RKO (cell line): Measurements from ENCODE around the gene MAP3K20.
"Not testable (repeated sequence)": the region's sequence is repeated elsewhere in the genome, so short reads cannot be mapped to it uniquely, and the experiment has no call there.

ENCODE experiments used
- DNase-seq: peaks from one replicate; pipeline ENCODE4 v3.0.0-alpha.2; 2016; ENCODE audit warnings: low spot score

The MAP3K20 gene

DNA sequence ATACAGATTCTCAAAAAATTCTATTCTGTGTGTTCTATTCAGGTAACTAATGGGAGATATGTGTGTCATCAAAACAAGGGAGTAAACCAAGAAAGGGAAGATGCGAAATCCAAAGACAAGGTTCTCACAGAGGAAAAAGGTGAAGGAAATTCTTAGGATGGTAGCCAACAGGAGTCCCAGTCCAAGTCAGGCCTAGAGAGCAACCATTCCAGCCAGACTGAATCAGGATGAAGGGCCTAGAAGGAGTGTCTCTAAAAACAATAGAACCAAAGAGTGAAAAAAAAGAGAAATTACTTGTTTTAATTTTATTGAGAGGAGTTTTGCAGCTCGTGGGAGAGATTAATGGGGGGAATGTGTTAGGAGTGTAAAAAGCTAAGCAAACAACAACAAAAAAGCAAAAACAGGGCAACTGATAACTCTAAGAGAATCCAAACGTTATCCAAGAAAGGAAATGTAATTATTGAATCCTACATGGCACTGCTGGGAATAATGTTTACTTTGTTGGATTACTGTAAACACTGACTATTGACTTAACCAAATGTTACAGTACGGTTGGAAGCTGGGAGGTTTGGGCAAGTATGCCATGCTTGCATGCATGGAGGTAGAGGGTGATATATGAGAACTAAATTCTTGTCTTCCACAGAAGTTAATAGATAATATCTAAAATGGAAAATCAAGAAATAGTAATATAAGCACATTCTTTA, 12.3 kb downstream of the MAP3K20 start:
- no peak for DNase-seq

DNA sequence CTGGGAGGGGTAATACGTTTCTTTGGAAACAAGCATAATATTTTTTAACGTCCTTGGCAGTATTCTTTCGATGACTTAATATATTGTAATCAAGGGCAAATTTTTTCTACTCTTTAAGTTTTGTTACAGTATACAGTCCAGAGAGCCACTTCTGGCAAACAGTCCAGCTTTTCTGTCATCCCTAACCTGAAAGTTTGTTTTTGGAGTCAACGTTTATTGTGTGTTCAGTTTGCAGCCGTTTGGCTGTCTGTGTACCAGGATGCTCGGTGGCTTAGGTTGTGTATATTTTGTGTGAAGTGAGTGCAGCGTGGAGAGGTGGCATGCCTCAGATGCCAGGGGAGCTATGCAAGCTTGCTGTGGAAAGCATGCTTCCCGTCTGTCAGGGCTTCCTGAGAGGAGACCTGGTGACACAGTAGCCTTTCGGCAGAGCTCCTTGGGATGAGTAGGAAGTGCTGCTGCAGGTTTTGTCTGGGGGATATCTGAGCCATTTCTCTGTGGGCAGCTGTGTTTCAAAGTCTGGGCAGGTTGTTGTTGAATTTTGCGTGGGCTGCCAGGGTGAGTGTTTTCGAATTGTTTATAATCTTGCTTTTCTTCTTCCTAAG, 14.7 kb downstream of the MAP3K20 start:
- no peak for DNase-seq

DNA sequence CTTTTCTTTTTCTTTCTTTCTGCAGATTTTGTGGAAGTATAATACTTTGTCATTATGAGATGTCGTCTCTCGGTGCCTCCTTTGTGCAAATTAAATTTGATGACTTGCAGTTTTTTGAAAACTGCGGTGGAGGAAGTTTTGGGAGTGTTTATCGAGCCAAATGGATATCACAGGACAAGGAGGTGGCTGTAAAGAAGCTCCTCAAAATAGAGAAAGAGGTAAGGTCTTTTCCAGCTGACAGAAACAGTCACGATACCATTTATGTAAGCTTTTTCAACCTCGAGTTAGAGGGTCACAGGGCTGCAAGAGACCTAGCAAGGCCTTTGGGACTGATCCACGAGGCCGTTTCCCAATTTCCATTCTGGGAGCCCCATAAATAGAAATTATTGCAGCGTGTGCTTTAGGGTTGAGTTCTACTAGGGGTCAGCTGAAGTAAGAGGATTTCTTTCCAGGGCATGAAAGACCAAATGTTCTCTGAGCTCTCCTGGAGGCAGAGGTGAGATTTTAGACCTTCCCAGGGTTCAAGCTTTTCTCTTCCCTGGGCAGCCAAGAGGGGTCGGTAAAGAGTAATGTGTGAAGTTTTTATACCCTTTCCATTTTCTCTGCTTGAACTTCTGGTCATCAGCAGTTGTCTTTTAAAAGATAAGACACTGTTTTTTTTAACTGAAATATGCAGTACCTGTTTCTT, 15.5 kb downstream of the MAP3K20 start:
- DNase-seq: no peak

DNA sequence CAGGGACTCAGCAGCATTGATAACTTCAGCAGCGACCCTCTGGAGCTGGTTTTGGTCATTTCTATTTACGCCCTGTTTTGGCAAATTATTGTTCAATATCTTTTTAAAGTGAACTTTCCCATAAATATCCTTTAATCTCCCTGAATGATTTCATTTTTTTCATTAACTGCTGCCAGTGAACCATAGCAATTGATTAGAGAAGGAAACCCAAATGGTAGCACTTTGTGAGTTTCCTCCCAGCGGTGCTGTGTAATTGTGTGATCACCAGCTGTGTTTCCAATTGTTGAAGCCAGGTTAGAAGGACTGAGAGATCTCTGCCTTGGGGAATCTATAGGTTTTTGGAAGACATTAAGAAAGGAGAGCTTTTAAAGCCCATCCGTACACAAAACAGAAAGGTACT, 16.3 kb downstream of the MAP3K20 start:
- no peak for DNase-seq

DNA sequence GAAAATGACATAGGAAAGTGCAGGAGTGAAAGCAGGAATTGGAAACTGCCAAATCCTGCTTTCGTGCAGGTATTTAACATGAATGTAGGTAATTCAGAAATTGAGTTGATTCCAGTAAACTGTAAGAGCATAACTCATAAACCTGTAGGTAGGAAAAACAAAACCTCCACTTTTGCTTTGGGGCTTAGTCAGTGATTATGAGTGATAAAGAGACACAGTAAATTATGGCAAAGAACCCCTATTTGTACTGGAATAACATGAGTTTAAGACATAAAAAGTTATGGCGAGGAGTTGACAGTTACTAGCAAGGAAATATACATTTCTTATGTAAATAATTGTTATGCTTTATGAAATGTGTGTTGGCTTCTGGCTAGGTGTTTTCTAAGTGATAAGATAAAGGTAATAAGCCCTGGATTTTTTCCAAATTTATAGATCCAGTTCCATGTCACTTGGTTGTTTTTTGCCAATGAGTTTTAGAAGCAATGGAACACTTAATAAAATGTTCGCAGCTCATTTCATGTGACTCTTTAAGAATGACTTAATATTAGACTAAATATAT, 17.3 kb downstream of the MAP3K20 start:
- no peak for DNase-seq

DNA sequence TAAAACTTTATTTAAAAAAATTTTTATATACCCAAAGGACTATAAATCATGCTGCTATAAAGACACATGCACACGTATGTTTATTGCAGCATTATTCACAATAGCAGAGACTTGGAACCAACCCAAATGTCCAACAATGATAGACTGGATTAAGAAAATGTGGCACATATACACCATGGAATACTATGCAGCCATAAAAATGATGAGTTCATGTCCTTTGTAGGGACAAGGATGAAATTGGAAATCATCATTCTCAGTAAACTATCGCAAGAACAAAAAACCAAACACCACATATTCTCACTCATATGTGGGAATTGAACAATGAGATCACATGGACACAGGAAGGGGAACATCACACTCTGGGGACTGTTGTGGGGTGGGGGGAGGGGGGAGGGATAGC, 18.0 kb downstream of the MAP3K20 start:
- DNase-seq: not testable (repeated sequence)

DNA sequence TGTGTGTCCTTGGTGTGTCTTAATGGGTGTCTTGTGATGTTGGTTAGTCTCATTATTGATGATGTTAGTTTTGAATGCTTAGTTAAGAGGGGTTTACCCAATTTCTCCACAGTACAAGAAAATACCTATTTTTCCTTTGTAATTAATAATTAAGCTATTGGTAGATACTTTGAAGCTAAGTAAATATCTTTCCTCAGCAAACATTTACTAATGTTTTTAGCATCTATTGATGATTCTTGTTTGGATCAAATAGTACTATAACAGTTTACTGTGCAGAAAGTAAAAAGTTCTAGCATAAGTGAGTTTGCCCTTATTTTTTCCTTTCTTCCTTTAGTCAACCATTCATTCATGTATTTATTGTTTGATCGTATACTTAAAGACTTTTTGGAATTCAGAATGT, 19.1 kb downstream of the MAP3K20 start:
- DNase-seq: no peak

DNA sequence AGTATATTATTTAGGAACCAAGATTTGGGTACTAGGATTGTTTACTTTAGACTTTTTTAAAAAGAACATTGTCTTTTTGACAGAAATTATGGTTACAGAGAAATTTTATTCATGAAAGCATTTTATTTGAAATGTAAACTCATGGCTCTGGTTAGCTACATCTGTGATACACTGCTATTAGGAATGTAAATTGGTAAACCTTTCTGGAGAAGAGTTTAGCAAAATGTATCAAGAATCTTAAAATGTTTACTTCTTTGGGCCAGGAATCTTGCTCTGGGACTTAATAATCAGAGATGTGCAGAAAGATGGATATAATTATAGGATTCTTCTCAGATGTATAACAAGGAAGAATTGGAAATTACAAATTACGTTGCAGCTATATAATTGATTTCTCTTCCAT, 19.7 kb downstream of the MAP3K20 start:
- no peak for DNase-seq

DNA sequence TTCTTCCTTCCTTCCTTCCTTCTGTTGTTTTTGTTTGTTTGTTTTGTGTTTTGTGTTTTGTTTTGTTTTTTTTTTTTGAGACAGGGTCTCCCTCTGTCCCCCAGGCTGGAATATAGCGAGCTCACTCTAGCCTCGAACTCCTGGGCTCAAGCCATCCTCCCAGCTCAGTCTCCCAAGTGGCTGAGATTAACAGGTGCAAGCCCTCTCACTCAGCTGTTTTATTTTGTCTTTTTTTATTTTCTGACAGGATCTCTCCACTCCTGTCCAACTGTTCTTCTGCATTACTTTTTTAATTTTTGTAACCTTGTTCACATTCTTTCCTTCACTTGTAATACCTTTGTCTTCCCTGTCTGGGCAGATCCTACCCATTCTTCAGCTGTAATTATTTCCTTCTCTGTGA, 23.6 kb downstream of the MAP3K20 start:
- DNase-seq: no peak

DNA sequence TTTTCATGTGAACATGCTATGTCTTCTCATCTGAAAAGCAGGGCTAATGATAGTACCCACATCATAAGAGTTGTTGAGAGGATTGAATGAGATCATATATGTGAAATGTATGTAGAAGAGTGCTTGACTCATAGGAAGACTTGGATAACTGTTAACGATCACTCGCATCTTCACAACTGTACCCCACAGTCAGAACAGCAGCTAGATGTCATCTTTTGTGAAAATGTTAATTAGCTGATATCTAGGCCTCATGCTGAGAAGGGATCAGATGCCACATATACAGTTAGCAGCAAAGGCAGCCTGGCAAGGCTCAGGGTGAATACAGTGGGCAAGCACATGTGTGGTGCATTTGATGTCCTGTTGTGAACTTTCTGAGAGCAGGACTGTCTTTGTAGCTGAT, 24.2 kb downstream of the MAP3K20 start:
- DNase-seq: no peak

DNA sequence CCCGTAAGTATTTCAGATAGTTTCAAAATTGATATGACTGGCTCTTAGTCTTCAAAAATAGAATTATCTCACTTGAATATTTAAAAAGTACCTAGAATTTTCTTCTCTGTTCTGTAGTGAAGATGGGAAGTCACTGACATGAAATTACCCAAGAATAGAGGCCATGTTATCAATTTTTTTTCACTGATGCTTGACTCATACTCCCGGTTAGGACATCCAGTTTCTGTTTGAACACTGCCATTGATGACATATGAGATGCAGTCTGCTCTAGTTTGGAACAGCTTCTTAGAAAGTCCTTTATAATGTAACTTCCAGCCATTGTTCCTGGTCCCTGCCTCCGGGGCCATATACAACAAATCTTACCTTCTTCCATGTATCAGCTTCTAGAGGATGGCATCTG, 26.0 kb downstream of the MAP3K20 start:
- DNase-seq: no peak

DNA sequence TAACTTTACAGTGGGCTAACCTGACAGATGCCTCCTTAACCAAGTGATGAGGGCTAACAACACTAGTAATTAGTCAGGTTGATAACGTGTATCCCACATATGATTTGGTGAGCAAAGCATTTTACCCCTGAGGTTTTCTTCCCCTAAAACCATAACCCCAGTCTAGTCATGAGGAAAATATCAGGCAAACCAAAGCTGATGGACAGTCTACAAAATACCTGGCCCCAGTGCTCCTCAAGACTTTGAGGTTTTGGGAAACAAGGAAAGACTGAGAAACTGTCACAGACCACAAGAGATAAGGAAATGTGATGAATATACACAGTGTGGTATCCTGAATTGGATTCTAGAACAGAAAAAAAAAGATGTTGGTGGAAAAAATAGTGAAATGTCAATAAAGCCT, 28.5 kb downstream of the MAP3K20 start:
- no peak for DNase-seq

DNA sequence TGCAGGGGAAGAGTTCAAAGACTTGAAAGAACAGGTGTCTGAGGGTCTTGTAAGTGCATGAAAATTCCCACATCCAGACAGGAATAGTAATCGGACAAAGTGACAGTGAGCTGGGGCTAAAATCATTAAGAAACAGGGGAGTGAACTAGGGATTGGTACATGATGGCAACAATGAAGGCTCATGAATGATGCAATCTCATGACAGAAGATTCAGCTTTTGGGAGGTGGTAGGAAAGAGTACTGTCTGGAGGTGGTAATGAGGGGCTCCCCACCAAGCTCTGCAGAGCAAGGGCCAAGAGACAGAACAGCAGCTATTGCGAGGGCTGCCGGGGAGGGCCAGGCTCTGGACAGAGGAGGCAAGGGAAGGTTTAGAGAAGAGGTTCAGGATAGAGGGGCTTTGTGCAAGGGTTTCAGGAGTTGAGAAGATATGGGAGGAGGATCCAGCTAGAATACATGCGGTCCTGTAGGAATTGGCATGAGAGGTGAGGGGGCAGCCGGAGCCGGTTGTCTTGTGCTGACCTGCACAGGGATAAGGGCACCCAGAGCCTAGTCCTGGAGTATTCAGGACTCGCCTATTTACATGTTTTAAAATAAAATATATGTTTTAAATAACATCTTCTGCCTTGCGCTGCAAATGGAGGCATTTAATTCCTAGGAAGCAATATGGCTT, 31.4 kb downstream of the MAP3K20 start:
- no peak for DNase-seq

DNA sequence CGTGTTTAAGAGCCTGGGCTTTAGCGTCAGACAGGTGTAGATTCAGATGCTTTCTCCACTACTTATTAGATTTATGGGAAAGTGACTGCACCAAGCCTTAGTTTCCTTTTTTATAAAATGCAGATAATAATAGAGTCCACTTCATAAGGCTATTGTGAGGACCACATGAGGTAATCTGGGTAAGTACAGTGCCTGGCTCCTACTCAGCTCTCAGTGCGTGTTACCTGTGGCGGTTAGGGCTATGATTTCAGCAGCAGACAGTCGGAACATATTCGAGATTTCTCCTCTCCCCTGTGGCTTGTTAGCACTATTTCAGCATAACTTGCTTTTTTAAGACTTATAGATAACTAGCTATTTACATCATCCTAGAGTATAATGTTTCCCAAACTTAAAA, 32.0 kb downstream of the MAP3K20 start:
- no peak for DNase-seq

DNA sequence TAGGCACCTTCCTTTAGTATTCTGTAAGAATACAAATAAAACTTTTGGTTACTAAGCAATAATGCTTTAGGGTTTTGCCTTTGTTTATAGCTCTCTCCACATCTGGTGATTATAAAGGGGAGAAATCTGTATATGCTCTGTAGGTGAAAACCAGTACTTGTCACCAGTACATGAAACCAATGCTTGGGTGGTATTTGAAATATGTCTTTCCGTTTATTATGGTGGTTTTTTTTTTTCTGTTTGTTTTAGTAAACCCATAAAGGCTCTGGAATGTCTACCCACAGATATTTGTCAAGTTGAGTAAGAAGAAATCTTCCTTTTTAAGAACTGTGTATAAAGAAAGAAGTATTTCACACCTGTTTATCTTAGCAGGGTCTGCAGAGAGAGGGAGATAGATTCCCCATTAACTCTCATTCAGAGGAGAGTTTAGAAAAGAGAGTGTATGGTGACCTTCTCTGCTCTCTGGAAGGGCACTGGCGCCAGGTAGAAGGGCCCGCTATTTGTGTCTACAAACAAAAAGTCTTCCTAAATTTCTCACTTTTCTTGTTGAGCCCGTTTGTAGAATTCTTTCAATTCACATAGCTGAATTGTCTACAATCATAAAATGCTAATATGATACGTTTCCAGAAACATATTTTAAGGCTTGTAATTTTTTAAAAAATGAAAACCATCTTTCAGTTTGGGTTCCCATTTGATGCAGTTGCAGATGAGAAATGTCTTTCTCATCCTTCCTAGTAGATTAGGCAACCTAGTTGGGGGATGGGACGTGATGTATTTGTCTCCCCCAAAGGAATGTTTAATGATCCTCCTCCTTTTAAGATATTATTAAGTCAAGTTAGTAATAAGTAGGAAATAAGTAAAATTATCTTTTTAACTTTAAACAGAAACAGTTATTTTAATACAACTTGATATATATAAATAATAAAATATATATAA, 33.9 kb downstream of the MAP3K20 start:
- DNase-seq: no peak

DNA sequence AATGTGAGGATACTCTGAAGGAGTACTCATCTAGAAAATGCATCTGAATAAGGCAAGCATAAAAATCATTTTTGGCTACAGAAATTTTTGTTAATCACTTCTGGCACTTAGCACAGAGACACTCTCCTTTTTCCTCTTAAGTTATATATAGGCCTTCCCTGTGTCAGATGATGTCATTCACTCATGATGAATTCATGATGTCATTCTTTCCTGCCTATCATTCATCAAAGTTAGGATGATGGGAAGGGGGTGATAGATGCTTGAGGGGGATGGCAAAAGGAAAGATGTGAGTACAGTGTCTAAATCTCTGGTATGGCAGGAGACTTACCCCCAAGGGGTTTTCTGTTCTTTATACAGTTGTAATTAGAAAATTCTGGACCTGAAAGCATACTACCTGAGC, 42.0 kb downstream of the MAP3K20 start:
- no peak for DNase-seq

DNA sequence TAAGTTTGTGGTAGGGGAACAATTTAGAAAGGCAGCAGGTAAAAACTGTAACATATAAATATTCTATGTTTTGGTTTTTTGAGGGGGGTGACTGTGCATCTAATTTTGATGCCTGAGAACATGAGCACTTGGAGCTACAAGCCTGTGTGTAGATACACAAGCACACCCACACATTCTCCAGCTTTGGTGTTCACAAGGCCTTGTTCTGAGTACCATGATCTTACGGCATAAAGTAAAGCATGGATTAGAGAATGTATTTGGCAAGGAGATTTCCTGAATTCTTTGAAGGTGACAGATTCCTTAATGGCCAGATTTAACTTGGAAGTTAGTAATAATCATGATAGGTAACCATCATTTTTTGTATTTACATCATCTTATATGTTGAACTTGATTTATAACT, 42.7 kb downstream of the MAP3K20 start:
- DNase-seq: no peak

DNA sequence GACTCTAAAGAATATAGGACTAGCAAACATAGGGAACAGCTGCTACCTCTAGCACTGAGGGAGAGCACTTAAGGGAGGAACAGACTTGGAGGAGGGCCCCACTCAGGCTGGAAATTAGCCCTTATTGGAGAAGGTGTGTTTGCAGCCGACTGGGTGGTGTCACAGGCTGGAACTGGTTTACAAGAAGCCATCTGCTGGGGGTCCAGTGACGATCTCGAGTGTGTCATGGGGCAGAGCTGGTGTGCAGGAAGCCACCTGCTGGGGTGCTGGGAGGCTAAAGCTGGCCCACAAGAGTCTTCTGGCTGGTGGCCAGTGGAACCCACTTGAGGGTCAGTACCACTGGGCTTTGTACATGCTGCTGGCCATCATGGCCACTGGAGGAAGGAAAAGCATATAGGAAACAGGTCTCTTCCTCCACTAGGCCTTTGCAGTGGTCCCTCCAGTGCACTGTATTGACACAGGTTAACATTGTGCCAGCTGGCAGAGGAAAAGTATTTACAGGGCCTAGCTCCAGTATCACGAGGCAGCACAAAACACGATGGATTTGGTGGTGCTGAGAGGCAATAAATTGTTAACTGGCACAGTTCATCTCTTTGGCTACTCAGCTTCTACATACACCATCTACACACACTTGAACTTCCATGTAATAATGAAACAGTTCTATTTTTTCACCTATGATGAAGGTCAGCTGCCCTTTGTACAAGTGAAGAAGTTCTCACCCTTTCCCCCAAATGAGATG, 43.6 kb downstream of the MAP3K20 start:
- DNase-seq: no peak

DNA sequence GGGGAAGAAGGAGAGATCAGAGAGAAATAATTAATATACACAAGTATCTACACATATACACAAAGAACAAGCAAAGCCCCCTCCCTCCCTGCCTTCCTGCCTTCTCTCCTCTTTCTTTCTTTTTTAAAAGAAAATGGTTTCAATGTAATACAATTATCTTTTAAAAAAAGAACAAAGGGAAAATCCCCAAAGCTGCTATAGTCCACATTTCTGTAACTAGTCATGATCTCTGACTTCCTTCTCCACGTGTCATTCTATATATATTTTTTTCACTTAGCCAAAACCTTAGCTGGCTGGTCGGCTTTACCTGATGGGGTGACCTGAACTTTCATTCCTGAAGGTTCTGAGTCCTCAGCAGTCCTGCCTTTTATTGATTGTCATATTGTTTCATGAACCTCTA, 44.3 kb downstream of the MAP3K20 start:
- DNase-seq: no peak

DNA sequence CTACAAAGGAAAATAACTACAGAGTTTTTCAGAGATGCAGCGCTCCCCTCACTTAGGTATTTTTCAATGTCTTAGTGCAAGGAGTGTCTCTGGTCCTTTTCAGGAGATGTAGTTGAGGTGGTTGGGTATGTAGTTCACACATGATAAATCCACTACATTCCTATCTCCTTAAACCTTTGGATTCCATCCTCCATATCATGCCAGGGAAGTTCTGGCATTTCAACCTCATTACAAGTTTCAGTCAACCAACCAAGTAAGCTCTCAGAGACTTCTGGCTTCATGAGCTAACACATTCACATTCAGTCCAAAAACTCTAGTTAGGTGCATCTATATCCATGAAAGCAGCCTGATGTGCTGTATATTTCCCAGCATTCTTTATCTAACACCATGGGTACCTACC, 47.3 kb downstream of the MAP3K20 start:
- no peak for DNase-seq

DNA sequence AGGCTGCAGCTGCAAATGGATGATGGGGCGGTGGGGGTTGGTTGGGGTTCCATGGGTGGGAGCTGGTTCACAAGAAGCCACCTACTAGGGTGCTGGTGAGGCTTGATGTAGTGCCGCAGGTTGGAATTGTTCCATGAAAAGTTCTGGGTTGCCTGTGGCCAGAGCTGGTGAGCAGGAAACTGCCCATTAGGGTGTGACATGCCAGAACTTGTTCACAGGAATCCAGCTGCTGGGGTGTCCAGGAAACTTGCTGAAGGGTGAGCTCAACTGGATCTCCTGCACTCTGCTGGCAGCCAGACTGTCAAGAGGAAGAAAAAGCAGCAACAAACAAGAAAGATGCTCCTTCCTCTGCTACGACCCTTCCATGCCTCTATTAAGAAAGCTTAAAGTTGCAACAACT, 48.8 kb downstream of the MAP3K20 start:
- DNase-seq: no peak
